ENCODE data around the gene EIF2S1. TPM values are rescaled to one million over a fixed set of nuclear protein-coding genes. Genes with fewer than 3 reads are reported as not detected.
A peak's percentile ranks its signal among the peaks of the same experiment; 100 is the strongest.

The EIF2S1 gene
- polyA plus RNA-seq, 2 of the 4 experiments (the other 2 are of a cell fraction), result 385 to 393 TPM

GRCh38 chr14:67358924-67359774, 979 bp upstream of the EIF2S1 start:
- peak in 1 of 2 experiments; percentile 21 for DNase-seq (ENCODE audit: low read depth in 1 of 2, low spot score in 1 of 2)
- ATAC-seq, result peak; percentile 23 to 24
- ChIA-PET POLR2A (interaction anchor here (0.8 to 1.2 kb wide), 6 partner anchors 33 to 851 kb away, joined by 3 to 11 read pairs (median 4); partner anchors contain the start of genes GPHN, PALS1, PIGH and PLEK2), CTCF (interaction anchor here (0.6 to 2.7 kb wide), 35 partner anchors 8 to 959 kb away, joined by 3 to 18 read pairs (median 3); partner anchors contain the start of gene PLEK2)
- H3K9me3 ChIP-seq, result no peaks in the 10 kb centered on the region
- WGBS (ENCODE audit: missing lambda C conversion rate), result 3% methylated on average over 38 of the region's 38 CpGs
- H3K4me2 ChIP-seq, result peak overlapping the region; percentile 94
- peak overlapping the region; percentile 83 to 95 for H3K27ac ChIP-seq
- peak overlapping the region; percentile 87 for H3K4me3 ChIP-seq
- TF ChIP-seq NR3C1 (IDR thresholded peaks at IDR 0.05), result no peak
- peak; percentile 55; the same call in 1 of the 2 replicates for TF ChIP-seq PHF8 (IDR thresholded peaks at IDR 0.05; ENCODE audit: borderline replicate concordance, low read depth)
- TF ChIP-seq, protein P1, sequence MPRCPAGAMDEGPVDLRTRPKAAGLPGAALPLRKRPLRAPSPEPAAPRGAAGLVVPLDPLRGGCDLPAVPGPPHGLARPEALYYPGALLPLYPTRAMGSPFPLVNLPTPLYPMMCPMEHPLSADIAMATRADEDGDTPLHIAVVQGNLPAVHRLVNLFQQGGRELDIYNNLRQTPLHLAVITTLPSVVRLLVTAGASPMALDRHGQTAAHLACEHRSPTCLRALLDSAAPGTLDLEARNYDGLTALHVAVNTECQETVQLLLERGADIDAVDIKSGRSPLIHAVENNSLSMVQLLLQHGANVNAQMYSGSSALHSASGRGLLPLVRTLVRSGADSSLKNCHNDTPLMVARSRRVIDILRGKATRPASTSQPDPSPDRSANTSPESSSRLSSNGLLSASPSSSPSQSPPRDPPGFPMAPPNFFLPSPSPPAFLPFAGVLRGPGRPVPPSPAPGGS (IDR thresholded peaks at IDR 0.05), result 0 out of 3 replicates have a peak, but pooled peaks have one; percentile 56
- TF ChIP-seq, protein P2, sequence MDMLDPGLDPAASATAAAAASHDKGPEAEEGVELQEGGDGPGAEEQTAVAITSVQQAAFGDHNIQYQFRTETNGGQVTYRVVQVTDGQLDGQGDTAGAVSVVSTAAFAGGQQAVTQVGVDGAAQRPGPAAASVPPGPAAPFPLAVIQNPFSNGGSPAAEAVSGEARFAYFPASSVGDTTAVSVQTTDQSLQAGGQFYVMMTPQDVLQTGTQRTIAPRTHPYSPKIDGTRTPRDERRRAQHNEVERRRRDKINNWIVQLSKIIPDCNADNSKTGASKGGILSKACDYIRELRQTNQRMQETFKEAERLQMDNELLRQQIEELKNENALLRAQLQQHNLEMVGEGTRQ (IDR thresholded peaks at IDR 0.05), result no peak
- TF ChIP-seq SMC3 (IDR thresholded peaks at IDR 0.05), result no peak
- peaks cover 39% of the 10 kb centered on the region for H3K4me1 ChIP-seq
- no peak for FAIRE-seq

GRCh38 chr14:67360470-67361206, 510 bp downstream of the EIF2S1 start:
- CTCF ChIA-PET, result interaction anchor here (0.6 to 2.7 kb wide), 23 partner anchors 9 to 344 kb away, joined by 3 to 18 read pairs (median 4); partner anchors contain the start of gene PLEK2
- WGBS (ENCODE audit: missing lambda C conversion rate), result under 1% methylated on average over 32 of the region's 34 CpGs
- FAIRE-seq (no peak), DNase-seq (ENCODE audit: low read depth in 1 of 2, low spot score in 1 of 2) (peak in 1 of 2 experiments; percentile 12), ATAC-seq (peak; percentile 71 to 74)
- Histone ChIP-seq H3K4me3 (peak overlapping the region; percentile 87), H3K9me3 (no peaks in the 10 kb centered on the region), H3K4me1 (peaks cover 39% of the 10 kb centered on the region), H3K4me2 (peak overlapping the region; percentile 80), H3K27ac (peak overlapping the region; percentile 95 to 99)
- POLR2A ChIA-PET, result interaction anchor here (0.8 to 1.2 kb wide), 4 partner anchors 51 to 852 kb away, joined by 3 to 11 read pairs (median 4); partner anchors contain the start of genes GPHN, PIGH, PLEK2 and RDH11
- TF ChIP-seq HOXB5 (CRISPR knock-in tag; IDR thresholded peaks at IDR 0.05) (no peak), TFCP2L1 (CRISPR knock-in tag; IDR thresholded peaks at IDR 0.05) (no peak), KDM1A (IDR thresholded peaks at IDR 0.05; ENCODE audit: low read depth) (no peak), ZNF302 (CRISPR knock-in tag; IDR thresholded peaks at IDR 0.05) (no peak), MAZ (IDR thresholded peaks at IDR 0.05; ENCODE audit: borderline replicate concordance, low read depth, low read length) (no peak), CBX2 (IDR thresholded peaks at IDR 0.05; ENCODE audit: borderline replicate concordance, low read depth) (no peak), ZSCAN20 (CRISPR knock-in tag; IDR thresholded peaks at IDR 0.05) (no peak), FOSL2 (IDR thresholded peaks at IDR 0.05) (no peak), FOSL2 (CRISPR knock-in tag; IDR thresholded peaks at IDR 0.05) (peak; percentile 63), RNF2 (IDR thresholded peaks at IDR 0.05; ENCODE audit: borderline replicate concordance, low read depth) (no peak), GATA3 (IDR thresholded peaks at IDR 0.05; ENCODE audit: borderline replicate concordance) (no peak), EHF (CRISPR knock-in tag; IDR thresholded peaks at IDR 0.05) (no peak), REST (IDR thresholded peaks at IDR 0.05) (peak; percentile 69), JUNB (IDR thresholded peaks at IDR 0.05) (no peak), NR3C1 (IDR thresholded peaks at IDR 0.05) (no peak), EHMT2 (IDR thresholded peaks at IDR 0.05; ENCODE audit: low read depth) (no peak), NPAS2 (CRISPR knock-in tag; IDR thresholded peaks at IDR 0.05; ENCODE audit: borderline replicate concordance) (no peak), RFX5 (IDR thresholded peaks at IDR 0.05) (no peak), JUN (IDR thresholded peaks at IDR 0.05) (peak in 1 of 2 experiments; percentile 32; a peak in 2 of 5 replicates), HEYL (CRISPR knock-in tag; IDR thresholded peaks at IDR 0.05) (no peak), BHLHE40 (IDR thresholded peaks at IDR 0.05; ENCODE audit: low read depth, low read length) (no peak)
- TF ChIP-seq, protein P3, sequence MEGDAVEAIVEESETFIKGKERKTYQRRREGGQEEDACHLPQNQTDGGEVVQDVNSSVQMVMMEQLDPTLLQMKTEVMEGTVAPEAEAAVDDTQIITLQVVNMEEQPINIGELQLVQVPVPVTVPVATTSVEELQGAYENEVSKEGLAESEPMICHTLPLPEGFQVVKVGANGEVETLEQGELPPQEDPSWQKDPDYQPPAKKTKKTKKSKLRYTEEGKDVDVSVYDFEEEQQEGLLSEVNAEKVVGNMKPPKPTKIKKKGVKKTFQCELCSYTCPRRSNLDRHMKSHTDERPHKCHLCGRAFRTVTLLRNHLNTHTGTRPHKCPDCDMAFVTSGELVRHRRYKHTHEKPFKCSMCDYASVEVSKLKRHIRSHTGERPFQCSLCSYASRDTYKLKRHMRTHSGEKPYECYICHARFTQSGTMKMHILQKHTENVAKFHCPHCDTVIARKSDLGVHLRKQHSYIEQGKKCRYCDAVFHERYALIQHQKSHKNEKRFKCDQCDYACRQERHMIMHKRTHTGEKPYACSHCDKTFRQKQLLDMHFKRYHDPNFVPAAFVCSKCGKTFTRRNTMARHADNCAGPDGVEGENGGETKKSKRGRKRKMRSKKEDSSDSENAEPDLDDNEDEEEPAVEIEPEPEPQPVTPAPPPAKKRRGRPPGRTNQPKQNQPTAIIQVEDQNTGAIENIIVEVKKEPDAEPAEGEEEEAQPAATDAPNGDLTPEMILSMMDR (IDR thresholded peaks at IDR 0.05), result no peak
- TF ChIP-seq, protein P4, sequence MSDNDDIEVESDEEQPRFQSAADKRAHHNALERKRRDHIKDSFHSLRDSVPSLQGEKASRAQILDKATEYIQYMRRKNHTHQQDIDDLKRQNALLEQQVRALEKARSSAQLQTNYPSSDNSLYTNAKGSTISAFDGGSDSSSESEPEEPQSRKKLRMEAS (IDR thresholded peaks at IDR 0.05), result no peak

Measured in A549 (cell line).